Ascending aorta (tissue), 2 donors: Measurements from ENCODE around the gene SIMC1. TPM values are rescaled to one million over a fixed set of nuclear protein-coding genes. Genes with fewer than 3 reads are reported as not detected.
"Not testable (repeated sequence)": the region's sequence is repeated elsewhere in the genome, so short reads cannot be mapped to it uniquely, and the experiment has no call there.

Experiments
- DNase-seq, 2 donors: peaks; one replicate each; pipeline ENCODE4 v3.0.0-alpha.2; 2019; ENCODE audit warnings: low spot score in 2 of 2
- H3K27ac ChIP-seq, 2 donors: fragments of 200-600 bp; sonication (generic); one replicate each; pipeline ENCODE4 v1.5.1; 2016 to 2017; ENCODE audit warnings: mild to moderate bottlenecking in 1 of 2
- H3K27me3 ChIP-seq: fragments of 200-600 bp; sonication (generic); one replicate; pipeline ENCODE4 v1.5.1; 2017
- H3K36me3 ChIP-seq, 2 donors: fragments of 200-600 bp; sonication (generic); one replicate each; pipeline ENCODE4 v1.5.1; 2016
- H3K4me1 ChIP-seq, 2 donors: fragments of 200-600 bp; sonication (generic); one replicate each; pipeline ENCODE4 v1.5.1; 2016 to 2017; ENCODE audit warnings: mild to moderate bottlenecking in 1 of 2
- H3K4me3 ChIP-seq, 2 donors: fragments of 200-600 bp; sonication (generic); one replicate each; pipeline ENCODE4 v1.5.1; 2016 to 2017; ENCODE audit warnings: mild to moderate bottlenecking in 1 of 2
- H3K9me3 ChIP-seq, 2 donors: fragments of 200-600 bp; sonication (generic); one replicate each; pipeline ENCODE4 v1.5.1; 2016
- intact Hi-C: fragments of 100-400 bp; cut with DNase I; formaldehyde crosslinking; loops from one replicate; pipeline ENCODE4 v1.15.1; 2023
- total RNA-seq: library from RNA; depleted of rRNA; stranded (reverse); fragments of >200 nt; gene quantifications from one replicate; pipeline ENCODE4 v1.1.0, GENCODE V29; 2016
- TF ChIP-seq, protein P1 (sequence below), 3 experiments: fragments of 200-600 bp in 2 of 3; fragments of 450-650 bp in 1 of 3; sonication (generic) in 2 of 3; IDR thresholded peaks; one replicate each; pipeline ENCODE4 v1.5.1; 2016 to 2019; ENCODE audit warnings: antibody characterized with exemption in 3 of 3, mild to moderate bottlenecking in 1 of 3, moderate library complexity in 1 of 3

The SIMC1 gene
- total RNA-seq: 3.7 TPM

DNA sequence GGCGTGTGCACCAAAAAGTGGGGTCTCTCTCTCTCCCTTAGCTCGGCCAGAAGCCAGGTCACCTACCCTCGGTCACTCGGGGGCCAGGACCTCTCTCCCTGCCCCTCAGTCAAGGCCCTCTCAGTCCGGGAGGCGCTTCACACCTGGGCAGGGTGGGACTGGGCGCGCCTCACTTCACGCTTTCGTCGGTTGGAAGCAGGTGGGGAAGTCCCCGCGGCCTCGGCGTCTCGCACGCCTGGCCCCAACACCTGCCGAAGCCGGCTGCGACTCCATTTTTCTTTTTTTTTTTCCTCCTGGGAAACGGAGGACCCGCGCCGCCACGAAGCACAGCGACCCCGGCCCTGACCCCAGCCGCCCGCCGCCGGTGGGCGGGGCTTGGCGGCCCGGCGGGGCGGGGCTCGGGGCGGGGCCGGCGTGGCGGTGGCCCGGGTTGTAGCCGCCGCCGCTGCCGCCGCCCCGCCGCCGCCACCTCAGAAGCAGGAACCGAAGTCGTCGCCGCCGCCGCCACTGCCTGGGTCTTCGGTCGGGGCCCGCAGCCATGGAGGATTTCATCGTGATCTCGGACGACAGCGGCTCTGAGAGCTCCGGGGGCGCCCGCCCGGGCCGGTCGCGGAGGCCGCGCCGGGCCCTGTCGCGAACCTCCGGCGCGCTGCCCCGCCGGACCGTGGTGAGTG is at the start of gene SIMC1:
SIMC1 (plus strand) TSS at position 454 of the 674 bp plus-strand sequence; CDS start at position 539, 85 bp downstream.
- H3K9me3 ChIP-seq, DNase-seq, H3K27me3 ChIP-seq, H3K36me3 ChIP-seq, intact Hi-C loops, H3K4me1 ChIP-seq: not testable (repeated sequence)
- H3K4me3 ChIP-seq: peak within 1 kb of the TSS; percentile 54 to 77
- H3K27ac ChIP-seq: peak within 1 kb of the TSS in 1 of 2 donors; percentile 37

DNA sequence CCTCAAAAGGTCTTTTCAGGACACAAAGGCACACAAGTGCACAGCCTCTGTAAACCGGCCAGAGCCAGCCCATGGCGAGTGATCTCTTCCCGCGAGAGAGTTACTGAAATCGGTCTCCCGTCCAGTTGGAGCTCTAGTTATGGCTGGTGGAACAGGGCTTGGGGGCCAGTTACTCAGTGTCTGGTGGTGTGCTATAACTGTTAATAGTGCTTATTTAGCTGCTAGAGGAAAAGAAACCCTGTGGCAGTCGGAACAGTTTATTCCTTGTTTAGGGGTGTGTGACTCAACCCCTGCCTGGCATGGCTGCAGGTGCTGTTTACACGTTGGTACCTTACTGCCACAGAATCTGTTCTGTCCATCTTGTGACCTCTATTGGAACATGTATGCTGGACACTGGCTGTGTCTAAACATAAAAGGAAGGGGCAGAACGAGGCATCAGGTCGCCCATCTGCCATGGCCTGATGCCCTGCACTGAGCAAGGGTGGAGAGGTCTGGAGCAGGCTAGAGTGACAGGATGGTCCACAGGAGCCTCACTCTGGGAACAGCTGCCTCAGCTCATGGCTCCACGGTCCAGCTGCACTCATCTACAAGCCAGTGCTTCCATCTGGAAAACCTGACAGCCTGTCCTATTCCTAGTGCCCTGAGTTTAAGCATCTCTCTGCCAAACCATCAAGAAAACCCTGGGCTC is 49.6 kb upstream of the SIMC1 start:
- Histone ChIP-seq H3K27me3 (no peaks in the 10 kb centered on the region), H3K4me1 (no peaks in the 10 kb centered on the region), H3K9me3 (no peaks in the 10 kb centered on the region), H3K27ac (no peak overlapping the region), H3K36me3 (no peaks in the 10 kb centered on the region), H3K4me3 (no peak overlapping the region)
- TF ChIP-seq, protein P1, sequence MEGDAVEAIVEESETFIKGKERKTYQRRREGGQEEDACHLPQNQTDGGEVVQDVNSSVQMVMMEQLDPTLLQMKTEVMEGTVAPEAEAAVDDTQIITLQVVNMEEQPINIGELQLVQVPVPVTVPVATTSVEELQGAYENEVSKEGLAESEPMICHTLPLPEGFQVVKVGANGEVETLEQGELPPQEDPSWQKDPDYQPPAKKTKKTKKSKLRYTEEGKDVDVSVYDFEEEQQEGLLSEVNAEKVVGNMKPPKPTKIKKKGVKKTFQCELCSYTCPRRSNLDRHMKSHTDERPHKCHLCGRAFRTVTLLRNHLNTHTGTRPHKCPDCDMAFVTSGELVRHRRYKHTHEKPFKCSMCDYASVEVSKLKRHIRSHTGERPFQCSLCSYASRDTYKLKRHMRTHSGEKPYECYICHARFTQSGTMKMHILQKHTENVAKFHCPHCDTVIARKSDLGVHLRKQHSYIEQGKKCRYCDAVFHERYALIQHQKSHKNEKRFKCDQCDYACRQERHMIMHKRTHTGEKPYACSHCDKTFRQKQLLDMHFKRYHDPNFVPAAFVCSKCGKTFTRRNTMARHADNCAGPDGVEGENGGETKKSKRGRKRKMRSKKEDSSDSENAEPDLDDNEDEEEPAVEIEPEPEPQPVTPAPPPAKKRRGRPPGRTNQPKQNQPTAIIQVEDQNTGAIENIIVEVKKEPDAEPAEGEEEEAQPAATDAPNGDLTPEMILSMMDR (IDR thresholded peaks at IDR 0.05): no peak
- intact Hi-C loops: no loop called here
- DNase-seq: no peak

DNA sequence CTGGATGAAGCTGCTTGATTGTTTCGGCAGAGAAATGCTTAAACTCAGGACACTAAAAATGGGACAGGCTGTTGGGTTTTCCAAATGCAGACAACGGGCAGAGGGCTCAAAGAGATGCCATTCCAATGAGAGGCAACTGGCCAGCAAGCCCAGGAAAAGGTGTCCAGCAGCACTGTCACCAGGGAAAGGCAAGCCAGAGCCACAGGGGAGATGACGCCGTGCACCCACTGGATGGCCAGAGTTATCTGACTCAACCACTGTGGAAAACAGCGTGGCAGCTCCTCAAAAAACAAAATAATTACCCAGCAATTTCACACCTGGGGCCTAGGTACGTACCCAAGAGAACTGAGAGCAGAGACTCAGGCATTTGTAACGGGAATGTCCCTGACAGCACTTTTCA is 48.4 kb upstream of the SIMC1 start:
- Histone ChIP-seq H3K4me3 (no peak overlapping the region), H3K27ac (no peak overlapping the region), H3K27me3 (no peaks in the 10 kb centered on the region), H3K36me3 (no peaks in the 10 kb centered on the region), H3K9me3 (no peaks in the 10 kb centered on the region), H3K4me1 (no peaks in the 10 kb centered on the region)
- intact Hi-C loops: no loop called here
- no peak for DNase-seq
- TF ChIP-seq, protein P1 (IDR thresholded peaks at IDR 0.05): no peak

DNA sequence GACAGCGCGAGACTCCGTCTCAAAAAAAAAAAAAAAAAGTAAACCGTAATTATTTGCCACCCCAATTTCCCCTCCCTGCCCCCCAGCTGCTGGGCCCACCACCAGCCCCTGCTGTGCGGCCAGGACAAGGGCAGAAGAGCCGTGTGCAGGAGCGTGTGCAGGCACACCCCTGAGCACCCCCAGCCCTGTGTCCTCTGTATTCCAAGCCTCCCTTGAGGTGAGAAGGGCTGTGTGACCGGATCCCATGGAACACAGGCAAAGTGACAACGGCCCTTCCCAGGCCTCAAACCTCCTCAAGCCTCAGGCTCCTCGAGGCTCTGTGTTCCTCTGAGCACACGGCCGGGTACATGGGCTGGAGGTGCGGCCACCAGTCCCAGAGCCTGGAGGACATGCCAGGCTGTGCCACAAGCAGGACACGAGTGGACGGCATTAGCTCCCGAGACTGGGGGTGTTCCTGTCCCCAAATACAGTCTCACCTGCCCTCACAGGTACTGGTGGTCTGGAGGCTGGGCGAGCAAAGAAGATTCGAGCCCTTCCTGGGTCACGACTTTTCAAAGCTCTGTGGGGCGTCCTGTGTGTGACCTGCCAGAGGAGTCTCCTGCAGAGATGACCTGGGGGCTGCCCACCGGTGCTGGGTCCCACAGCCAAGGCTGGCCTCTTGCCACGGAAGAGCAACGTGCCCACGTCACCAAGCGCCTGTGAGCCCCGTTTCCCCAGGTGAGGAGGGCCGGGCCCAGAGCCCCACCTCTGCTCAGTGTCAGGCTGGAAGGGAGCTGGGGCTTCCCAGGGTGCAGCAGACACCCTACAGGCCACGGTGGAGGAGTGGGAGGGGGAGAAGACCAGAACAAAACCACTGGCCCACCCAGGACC is 47.1 kb upstream of the SIMC1 start:
- intact Hi-C loops: no loop called here
- Histone ChIP-seq H3K27ac (no peak overlapping the region), H3K27me3 (no peaks in the 10 kb centered on the region), H3K4me1 (no peaks in the 10 kb centered on the region), H3K36me3 (no peaks in the 10 kb centered on the region), H3K4me3 (no peak overlapping the region), H3K9me3 (no peaks in the 10 kb centered on the region)
- TF ChIP-seq, protein P1 (IDR thresholded peaks at IDR 0.05): no peak
- DNase-seq: no peak

DNA sequence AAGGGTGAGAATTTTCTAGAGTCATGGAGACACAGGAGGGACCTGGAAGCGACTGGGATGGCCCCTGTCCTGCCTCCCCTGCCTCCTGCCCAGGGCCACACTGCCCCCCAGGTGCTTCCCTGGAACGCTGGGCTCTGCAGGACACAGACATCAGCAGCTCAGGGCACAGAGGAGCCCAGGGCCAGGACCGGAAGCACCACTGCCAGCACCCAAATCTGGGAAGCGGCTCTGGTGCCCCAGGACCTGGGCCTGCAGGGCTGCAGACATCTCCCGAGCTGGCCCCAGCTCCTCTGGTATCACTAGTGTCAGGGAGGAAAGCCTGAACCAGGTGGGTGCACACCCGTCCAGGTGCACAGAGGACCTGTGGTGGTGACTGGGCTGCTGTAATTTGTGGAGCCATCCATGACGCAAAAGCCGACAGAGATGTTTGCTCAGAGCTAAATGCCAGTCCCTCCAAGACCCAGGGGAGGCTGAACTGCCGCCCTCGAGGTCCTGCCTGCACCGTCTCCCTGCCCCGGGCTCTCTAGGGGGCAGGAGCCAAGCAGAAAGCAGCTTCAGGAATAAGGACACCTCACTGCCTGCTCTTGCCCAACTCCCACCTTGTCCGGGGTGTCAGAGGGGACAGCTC is 46.0 kb upstream of the SIMC1 start:
- no peak overlapping the region for H3K27ac ChIP-seq
- no peaks in the 10 kb centered on the region for H3K27me3 ChIP-seq
- no peaks in the 10 kb centered on the region for H3K36me3 ChIP-seq

DNA sequence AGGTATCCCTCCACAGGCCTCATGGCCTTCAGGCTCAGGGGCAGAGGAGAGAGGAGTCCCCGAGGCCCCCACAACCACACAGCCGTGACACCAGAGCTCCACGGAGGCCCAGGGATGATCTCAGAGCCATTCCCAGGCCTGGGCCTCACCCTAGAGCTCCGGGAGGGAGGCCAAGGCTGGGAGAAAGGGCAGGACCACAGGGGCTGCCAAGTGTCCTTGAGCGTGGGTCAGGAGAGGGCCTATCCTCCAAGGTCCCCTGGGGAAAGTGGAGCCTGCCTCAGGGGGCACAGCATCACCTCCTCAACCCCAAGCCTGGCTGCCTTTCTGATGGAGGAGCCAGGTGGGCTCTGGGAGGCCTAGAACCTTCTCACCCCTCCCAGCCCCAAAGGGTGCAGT is 45.5 kb upstream of the SIMC1 start:
- H3K36me3 ChIP-seq, H3K27ac ChIP-seq, H3K27me3 ChIP-seq, H3K4me1 ChIP-seq, intact Hi-C loops, H3K9me3 ChIP-seq, DNase-seq, H3K4me3 ChIP-seq: not testable (repeated sequence)

More for the DNA sequence above, 46.0 kb upstream of the SIMC1 start:
- H3K4me3 ChIP-seq: no peak overlapping the region
- intact Hi-C loops: no loop called here
- DNase-seq: no peak
- TF ChIP-seq, protein P1 (IDR thresholded peaks at IDR 0.05): no peak
- H3K9me3 ChIP-seq: no peaks in the 10 kb centered on the region
- no peaks in the 10 kb centered on the region for H3K4me1 ChIP-seq

DNA sequence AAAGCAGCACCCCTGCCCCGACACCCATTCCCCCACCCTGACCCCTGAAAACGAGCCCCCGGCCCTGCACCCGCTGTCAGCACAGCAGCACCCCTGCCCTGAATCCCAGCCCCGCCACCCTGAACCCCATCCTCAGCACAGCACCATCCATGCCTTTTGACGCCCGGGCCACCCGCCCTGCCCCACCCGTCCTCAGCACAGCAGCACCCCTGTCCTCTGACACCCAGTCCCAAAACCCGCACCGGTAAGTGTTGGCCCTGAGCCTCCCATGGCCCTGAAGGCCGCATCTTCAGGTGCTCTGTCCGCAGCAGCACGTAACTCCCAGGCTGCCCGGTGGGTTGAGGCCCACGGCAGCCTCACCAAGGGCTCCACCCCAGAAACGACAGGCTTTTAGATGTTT is 44.6 kb upstream of the SIMC1 start:
- H3K27ac ChIP-seq, H3K4me3 ChIP-seq, DNase-seq, intact Hi-C loops, H3K27me3 ChIP-seq, H3K9me3 ChIP-seq, H3K4me1 ChIP-seq, H3K36me3 ChIP-seq: not testable (repeated sequence)

DNA sequence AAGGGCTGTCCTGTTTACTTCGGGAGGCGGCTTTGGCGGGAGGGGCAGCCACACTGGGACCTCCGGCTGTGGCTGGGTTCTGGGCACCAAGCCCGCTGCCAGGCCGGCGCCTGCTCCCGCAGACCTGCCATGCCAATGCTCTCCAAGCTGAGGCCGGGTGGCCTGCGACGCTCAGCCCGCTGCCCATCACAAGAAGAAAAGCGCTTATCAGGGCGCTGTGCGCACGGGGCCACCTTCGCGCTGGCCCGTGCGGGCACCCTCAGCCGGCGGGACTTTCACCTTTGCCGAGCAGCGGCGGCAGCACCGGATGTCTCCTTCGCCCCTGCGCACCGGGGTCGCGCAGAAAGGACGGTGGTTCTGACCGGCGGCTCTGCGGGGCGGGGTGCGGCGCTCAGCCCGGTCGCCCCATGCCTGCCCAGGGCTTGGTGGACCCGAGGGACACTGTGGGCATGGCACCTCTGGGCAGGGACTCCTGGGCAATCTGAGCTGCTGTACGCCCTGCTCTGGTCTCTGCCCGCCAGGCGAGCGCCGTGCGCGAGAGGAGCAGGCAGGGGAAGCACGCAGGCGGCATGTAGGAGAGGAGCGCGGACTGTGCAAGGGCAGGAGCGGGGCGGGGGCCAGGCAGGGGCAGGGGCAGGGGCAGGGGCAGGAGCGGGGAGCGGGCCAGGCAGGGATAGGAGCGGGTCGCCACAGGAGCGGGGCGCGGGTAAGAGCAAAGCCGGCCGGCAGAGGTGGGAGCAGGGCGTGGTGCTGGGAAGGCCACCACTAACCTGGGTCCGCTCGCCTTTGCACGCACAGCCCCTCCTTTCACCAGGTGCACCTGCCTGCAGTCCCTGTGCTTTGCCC is 43.8 kb upstream of the SIMC1 start:
- H3K36me3 ChIP-seq, H3K9me3 ChIP-seq, H3K27ac ChIP-seq, H3K4me3 ChIP-seq, H3K27me3 ChIP-seq, H3K4me1 ChIP-seq, intact Hi-C loops, DNase-seq: not testable (repeated sequence)

DNA sequence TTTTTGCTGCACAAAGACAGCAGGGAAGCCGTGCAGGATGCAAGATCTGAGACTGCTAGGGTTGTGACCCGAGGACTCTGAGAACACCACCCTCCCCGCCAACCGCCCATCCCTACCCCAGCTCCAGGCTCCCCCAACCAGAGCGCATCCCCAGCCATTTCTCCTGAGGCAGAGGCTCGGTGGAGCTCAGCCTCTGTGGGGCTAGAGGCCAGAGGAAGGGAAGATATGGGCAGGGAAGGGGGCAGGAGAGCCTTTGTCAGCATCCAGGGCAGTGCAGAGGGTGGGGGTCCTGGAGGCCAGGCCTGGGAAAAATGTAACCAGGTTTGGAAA is 43.2 kb upstream of the SIMC1 start:
- intact Hi-C loops, DNase-seq, H3K9me3 ChIP-seq, H3K27ac ChIP-seq, H3K4me1 ChIP-seq, H3K36me3 ChIP-seq, H3K4me3 ChIP-seq, H3K27me3 ChIP-seq: not testable (repeated sequence)
